A549 (cell line): ENCODE measurements around the gene ZFX.

Experiments used
- CTCF ChIP-seq: fragments of >200 bp; sonication (Bioruptor Twin); formaldehyde crosslinking; IDR thresholded peaks from 3 replicates; pipeline ENCODE4 v1.5.1; 2016
- JUN ChIP-seq, 2 experiments: fragments of >200 bp; sonication (Bioruptor Twin); formaldehyde crosslinking; IDR thresholded peaks; 2 replicates in 1 of 2; 3 replicates in 1 of 2; pipeline ENCODE4 v1.6.1; 2016 to 2017
- SREBF2 ChIP-seq: fragments of 450-650 bp; IDR thresholded peaks from 2 replicates; pipeline ENCODE4 v1.6.1; 2014; ENCODE audit warnings: mild to moderate bottlenecking, moderate library complexity

DNA sequence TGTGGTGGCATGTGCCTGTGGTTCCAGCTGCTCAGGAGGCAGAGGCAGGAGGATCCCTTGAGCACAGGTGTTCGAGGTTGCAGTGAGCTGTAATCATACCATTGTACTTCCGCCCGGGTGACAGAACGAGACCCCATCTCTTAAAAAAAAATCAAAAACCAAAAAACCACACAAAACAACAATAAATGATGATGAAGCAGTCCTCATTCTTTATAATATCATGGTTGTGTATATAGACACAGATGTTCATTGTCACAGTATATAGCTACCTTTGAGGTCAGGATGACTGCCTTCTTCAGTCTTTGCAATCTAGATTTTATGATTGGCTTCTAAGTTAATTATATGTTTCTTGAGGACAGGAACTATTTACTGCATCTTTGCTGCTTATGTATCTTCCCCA is 37.0 kb downstream of the ZFX start:
- TF ChIP-seq SREBF2 (no peak), JUN (IDR thresholded peaks at IDR 0.05) (no peak), CTCF (no peak)
